RPMI8226 (cell line): ENCODE data around the gene CAVIN2.
"Not testable (repeated sequence)": the region's sequence is repeated elsewhere in the genome, so short reads cannot be mapped to it uniquely, and the experiment has no call there.

Experiments used
- DNase-seq: peaks from one replicate; pipeline ENCODE4 v3.0.0-alpha.2; 2015

Gene CAVIN2

DNA sequence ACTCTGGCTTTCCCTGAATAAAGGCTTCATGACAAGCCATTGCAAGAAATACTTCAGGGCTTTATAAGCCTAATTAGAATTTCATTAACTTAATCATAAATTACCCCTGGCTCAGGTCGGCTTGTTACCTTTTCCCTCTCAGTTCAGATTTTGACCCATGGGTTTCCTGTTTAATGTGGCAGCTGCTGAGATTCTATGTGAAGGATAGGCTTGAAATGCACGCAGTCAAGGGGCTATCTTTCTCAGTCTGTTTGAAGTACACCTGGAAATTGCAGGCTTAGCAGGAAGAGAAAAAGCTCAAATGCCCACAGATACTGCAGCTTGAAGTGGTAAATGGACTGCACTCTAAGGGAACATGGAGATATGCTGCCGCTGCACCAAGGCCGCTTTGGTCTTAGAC is 49.4 kb downstream of the CAVIN2 start:
- no peak for DNase-seq

DNA sequence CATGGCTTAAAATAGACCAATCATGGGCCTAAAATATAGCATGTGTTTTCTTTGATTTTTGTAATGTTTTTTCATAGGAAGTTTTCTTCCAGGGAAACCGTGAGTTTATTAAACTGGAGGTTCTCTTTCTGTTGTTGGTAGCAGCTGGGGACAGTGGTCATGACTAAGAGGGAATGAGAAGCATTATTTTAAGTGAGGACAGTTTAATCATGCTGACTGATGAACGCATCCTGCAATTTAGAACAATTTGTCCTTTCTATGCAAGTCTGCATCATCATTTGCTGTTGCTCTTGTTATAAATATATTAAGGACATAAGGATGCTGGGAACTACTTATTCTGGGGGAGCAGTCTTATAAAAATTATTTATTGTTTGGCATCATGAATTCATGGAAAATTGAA is 51.2 kb downstream of the CAVIN2 start:
- no peak for DNase-seq

DNA sequence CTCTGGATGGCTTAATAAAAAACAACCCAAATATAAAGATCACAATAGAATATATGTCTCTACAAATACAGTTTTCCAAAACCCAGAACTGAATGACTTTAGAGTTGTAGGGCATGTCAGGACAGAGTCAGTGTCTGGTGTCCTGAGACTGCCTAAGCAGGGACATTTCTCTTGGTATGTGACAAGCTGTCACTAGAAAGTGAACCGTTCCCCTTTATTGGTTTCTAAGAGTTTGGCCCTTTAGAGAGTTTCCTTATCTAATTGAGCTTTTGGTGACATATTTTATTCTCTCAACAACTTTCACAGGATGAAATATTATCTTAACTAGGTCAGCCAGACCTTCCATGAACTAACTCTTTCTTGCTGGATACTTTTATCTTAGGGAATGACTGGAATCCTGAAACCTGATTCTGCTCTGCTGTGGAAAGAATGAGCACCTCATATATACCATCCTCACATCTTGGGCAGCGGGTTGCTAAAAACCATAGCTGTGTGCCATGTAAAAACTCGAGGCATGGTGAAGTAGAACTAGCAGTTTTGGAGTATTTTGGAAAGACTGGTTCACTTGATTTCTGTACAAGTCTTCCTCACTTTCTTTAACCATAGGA is 54.8 kb downstream of the CAVIN2 start:
- no peak for DNase-seq

DNA sequence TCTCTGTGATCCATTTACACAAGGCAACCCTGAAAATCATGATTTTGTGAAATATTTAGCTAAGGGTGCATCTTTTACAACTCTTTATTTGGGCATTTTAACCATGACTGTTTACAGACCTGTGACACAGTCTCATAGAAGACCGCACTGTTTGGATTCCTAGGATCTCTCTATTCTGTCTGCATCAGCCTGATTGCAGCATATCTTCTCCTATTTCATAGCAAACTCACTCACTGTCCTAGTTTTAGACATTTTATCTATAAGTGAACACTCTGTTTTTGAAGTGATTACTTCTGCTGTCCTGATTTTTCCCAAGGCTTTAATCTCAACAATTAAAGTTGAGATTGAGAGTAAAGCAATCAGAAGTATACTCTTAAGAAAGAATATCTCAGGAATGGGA is 56.2 kb downstream of the CAVIN2 start:
- no peak for DNase-seq

DNA sequence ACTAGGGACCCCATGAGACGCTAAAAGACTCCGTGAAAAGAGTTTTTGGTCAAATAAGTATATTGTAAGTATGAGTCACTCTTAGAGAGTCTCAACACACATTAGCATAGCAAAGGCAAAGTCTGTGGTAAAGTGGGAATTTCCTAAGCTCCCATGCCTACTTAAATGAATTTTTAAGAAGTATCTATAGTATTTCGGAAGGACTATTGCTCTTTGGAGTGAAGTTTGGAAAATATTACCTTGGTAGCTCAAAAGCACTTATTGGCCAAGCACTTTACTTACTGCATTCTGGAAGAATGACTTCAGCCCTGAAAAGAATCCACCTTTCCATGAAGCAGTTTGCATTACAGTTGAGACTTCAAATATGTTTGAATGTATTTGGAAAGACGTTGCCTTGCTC is 57.1 kb downstream of the CAVIN2 start:
- DNase-seq = no peak

DNA sequence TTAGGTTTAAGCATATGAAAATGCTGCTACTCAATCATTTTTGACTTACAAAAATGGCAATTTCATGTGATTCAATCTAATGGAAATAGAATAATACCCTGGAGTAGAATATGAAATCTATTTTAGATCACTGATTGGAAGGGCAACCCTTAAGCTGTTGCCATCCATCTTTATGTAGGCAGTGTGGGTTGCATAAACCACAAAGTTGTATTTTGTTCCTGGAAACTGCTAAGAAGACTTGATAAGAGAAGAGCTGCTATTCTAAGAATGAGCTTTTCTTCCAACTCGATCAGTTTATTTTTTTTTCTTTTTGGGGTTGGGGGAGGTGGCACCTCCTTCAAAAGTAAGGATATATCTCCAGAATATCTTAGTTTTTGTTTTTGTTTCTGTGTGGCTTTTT is 60.2 kb downstream of the CAVIN2 start:
- no peak for DNase-seq

DNA sequence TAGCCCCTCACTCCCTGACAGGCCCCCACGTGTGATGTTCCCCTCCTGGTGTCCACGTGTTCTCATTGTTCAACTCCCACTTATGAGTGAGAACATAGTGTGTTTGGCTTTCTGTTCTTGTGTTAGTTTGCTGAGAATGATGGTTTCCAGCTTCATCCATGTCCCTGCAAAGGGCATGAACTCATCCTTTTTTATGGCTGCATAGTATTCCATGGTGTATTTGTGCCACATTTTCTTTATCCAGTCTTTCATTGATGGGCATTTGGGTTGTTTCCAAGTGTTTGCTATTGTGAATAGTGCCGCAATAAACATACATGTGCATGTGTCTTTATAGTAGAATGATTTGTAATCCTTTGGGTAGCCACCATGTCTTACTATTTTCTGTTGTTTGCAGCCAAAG is 61.2 kb downstream of the CAVIN2 start:
- DNase-seq = not testable (repeated sequence)
